Neural progenitor cell (in vitro differentiated cells): ENCODE measurements around the gene GBP3. TPM values are rescaled to one million over a fixed set of nuclear protein-coding genes. Genes with fewer than 3 reads are reported as not detected.
A peak's percentile ranks its signal among the peaks of the same experiment; 100 is the strongest.
"Not testable (repeated sequence)": the region's sequence is repeated elsewhere in the genome, so short reads cannot be mapped to it uniquely, and the experiment has no call there.

ENCODE experiments used
- DNase-seq: peaks from one replicate; pipeline ENCODE4 v3.0.0-alpha.2; 2016; ENCODE audit warnings: low spot score
- H2AFZ ChIP-seq: fragments of 200-600 bp; sonication (generic); replicated peaks from 2 replicates; pipeline ENCODE4 v1.6.1; 2016; ENCODE audit warnings: antibody characterized with exemption
- H3F3A ChIP-seq: fragments of 200-600 bp; sonication (generic); 2 replicates; pipeline ENCODE4 v1.6.1; 2016; ENCODE audit warnings: antibody characterized with exemption, low read depth
- H3K27ac ChIP-seq: fragments of 200-600 bp; sonication (generic); 2 replicates; pipeline ENCODE4 v1.5.1; 2016; ENCODE audit warnings: mild to moderate bottlenecking
- H3K27me3 ChIP-seq: fragments of 200-600 bp; sonication (generic); 2 replicates; pipeline ENCODE4 v1.6.1; 2016; ENCODE audit warnings: mild to moderate bottlenecking, moderate library complexity
- H3K36me3 ChIP-seq: fragments of 200-600 bp; sonication (generic); 2 replicates; pipeline ENCODE4 v1.5.1; 2016
- H3K4me1 ChIP-seq: fragments of 200-600 bp; sonication (generic); 2 replicates; pipeline ENCODE4 v1.6.1; 2016; ENCODE audit warnings: mixed run types
- H3K4me2 ChIP-seq: fragments of 200-600 bp; sonication (generic); 2 replicates; pipeline ENCODE4 v1.6.1; 2016
- H3K4me3 ChIP-seq: fragments of 200-600 bp; sonication (generic); 2 replicates; pipeline ENCODE4 v1.5.1; 2016
- H3K79me2 ChIP-seq: fragments of 200-600 bp; sonication (generic); 2 replicates; pipeline ENCODE4 v1.6.1; 2016; ENCODE audit warnings: low read depth
- H3K9ac ChIP-seq: fragments of 200-600 bp; sonication (generic); 2 replicates; pipeline ENCODE4 v1.6.1; 2016
- H3K9me3 ChIP-seq: fragments of 200-600 bp; sonication (generic); 2 replicates; pipeline ENCODE4 v1.5.1; 2016; ENCODE audit warnings: low read depth
- H4K20me1 ChIP-seq: fragments of 200-600 bp; sonication (generic); 2 replicates; pipeline ENCODE4 v1.6.1; 2016; ENCODE audit warnings: low read depth
- H3K27ac Mint-ChIP-seq: 3 replicates; pipeline ENCODE4 v1.8.0; 2021; ENCODE audit warnings: mixed read lengths
- H3K27me3 Mint-ChIP-seq: 2 replicates; pipeline ENCODE4 v1.8.0; 2022; ENCODE audit warnings: low read depth, mild to moderate bottlenecking, inconsistent platforms, moderate library complexity, mixed read lengths; ENCODE audit not compliant: insufficient read depth
- H3K36me3 Mint-ChIP-seq: 3 replicates; pipeline ENCODE4 v1.8.0; 2021; ENCODE audit warnings: mixed read lengths
- H3K4me1 Mint-ChIP-seq: 3 replicates; pipeline ENCODE4 v1.8.0; 2021; ENCODE audit warnings: mixed read lengths
- H3K4me3 Mint-ChIP-seq: 3 replicates; pipeline ENCODE4 v1.8.0; 2021; ENCODE audit warnings: mild to moderate bottlenecking, moderate library complexity, mixed read lengths
- H3K9me3 Mint-ChIP-seq: 3 replicates; pipeline ENCODE4 v1.8.0; 2020; ENCODE audit warnings: mixed read lengths
- EZH2 ChIP-seq: fragments of 200-600 bp; sonication (generic); IDR thresholded peaks from 2 replicates; pipeline ENCODE4 v1.6.1; 2017; ENCODE audit warnings: antibody characterized with exemption, mild to moderate bottlenecking, moderate library complexity
- EZH2phosphoT487 ChIP-seq: fragments of 200-600 bp; sonication (generic); IDR thresholded peaks from 2 replicates; pipeline ENCODE4 v1.6.1; 2017; ENCODE audit warnings: antibody characterized with exemption
- total RNA-seq: library from RNA; depleted of rRNA; stranded (reverse); fragments of >200 nt; gene quantifications from 2 replicates; pipeline ENCODE4 v1.2.3, GENCODE V29; 2015; ENCODE audit warnings: low replicate concordance
- TF ChIP-seq, protein P1 (sequence below): fragments of 200-600 bp; sonication (generic); IDR thresholded peaks from 2 replicates; pipeline ENCODE4 v1.5.1; 2017; ENCODE audit warnings: antibody characterized with exemption, mild to moderate bottlenecking

GBP3 gene
- total RNA-seq, 1 donor from 2014 or later: not detected

DNA sequence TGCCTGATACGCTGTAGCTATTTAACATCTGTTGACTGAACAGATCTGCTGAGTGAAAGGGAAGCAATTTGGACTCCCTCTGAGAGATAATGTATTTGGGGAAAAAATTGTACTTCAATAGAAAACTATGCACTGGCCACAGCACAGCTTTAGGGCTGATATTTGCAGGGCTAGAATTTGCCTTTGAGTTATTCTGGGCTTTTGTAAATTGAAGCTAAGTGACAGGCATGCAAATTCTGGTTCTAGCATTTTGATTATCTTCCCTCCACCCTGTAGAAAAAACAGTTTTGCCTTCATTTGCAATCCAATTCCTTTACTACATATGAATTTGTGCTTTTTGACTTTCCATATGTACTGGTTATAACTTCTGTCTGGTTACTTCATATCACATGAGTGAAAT lies 38.1 kb downstream of the GBP3 start:
- H3K4me3 Mint-ChIP-seq: no peak overlapping the region

DNA sequence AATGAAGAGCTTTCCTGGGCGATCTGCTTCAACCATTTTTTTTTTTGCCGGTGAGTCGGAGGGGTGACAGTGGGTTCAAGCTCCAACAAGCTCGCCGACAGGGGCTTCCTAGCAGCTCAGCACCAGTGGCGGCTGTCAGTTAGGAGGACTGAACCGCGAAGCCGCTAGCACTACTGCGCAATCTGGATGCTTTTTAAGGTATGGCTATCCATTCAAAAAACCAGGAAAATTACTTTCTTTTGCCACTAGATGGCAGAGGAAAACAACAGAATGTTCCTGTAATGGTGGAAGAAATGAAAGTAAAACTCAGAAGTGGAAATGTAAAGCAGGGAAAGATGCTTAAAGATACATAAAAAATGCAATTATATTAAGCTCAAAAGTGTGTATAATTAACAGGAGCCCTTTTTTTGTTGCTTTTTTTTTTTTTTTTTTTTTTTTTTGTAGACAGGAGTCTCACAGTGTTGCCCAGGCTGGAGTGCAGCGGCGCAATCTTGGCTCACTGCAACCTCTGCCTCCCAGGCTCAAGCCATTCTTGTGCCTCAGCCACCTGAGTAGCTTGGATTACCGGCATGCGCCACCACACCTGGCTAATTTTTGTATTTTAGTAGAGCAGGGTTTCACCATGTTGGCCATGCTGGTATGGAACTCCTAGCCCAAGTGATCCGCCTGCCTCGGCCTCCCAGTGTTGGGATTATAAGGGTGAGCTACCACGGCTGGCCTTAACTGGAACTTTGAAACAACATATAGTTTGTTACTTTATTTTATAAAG lies 38.7 kb downstream of the GBP3 start:
- H3K4me3 Mint-ChIP-seq: no peak overlapping the region
- Histone ChIP-seq H3K36me3 (peaks cover 7% of the 10 kb centered on the region), H3K27ac (no peak overlapping the region), H3K4me3 (no peak overlapping the region), H3K79me2 (peaks cover 100% of the 10 kb centered on the region), H3K9ac (no peak overlapping the region), H4K20me1 (peaks cover 38% of the 10 kb centered on the region), H3K27me3 (no peaks in the 10 kb centered on the region), H2AFZ (no peak overlapping the region), H3K4me2 (no peak overlapping the region), H3K4me1 (no peaks in the 10 kb centered on the region), H3F3A (no peaks in the 10 kb centered on the region), H3K9me3 (no peaks in the 10 kb centered on the region)
- peaks cover 80% of the 10 kb centered on the region for H3K36me3 Mint-ChIP-seq
- TF ChIP-seq, protein P1, sequence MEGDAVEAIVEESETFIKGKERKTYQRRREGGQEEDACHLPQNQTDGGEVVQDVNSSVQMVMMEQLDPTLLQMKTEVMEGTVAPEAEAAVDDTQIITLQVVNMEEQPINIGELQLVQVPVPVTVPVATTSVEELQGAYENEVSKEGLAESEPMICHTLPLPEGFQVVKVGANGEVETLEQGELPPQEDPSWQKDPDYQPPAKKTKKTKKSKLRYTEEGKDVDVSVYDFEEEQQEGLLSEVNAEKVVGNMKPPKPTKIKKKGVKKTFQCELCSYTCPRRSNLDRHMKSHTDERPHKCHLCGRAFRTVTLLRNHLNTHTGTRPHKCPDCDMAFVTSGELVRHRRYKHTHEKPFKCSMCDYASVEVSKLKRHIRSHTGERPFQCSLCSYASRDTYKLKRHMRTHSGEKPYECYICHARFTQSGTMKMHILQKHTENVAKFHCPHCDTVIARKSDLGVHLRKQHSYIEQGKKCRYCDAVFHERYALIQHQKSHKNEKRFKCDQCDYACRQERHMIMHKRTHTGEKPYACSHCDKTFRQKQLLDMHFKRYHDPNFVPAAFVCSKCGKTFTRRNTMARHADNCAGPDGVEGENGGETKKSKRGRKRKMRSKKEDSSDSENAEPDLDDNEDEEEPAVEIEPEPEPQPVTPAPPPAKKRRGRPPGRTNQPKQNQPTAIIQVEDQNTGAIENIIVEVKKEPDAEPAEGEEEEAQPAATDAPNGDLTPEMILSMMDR: peak; percentile 65
- no peak for TF ChIP-seq EZH2phosphoT487
- no peak for TF ChIP-seq EZH2
- no peaks in the 10 kb centered on the region for H3K4me1 Mint-ChIP-seq
- DNase-seq: peak; percentile 48
- H3K9me3 Mint-ChIP-seq: peaks cover 43% of the 10 kb centered on the region
- peaks cover 2% of the 10 kb centered on the region for H3K27me3 Mint-ChIP-seq
- H3K27ac Mint-ChIP-seq: no peak overlapping the region

More for the DNA sequence above, 38.1 kb downstream of the GBP3 start:
- Histone ChIP-seq H3K4me2 (no peak overlapping the region), H3K27ac (no peak overlapping the region), H3K4me1 (no peaks in the 10 kb centered on the region), H3K36me3 (peaks cover 7% of the 10 kb centered on the region), H3K9ac (no peak overlapping the region), H3K79me2 (peaks cover 100% of the 10 kb centered on the region), H3K9me3 (no peaks in the 10 kb centered on the region), H4K20me1 (peaks cover 41% of the 10 kb centered on the region), H2AFZ (no peak overlapping the region), H3K27me3 (no peaks in the 10 kb centered on the region), H3F3A (no peaks in the 10 kb centered on the region), H3K4me3 (no peak overlapping the region)
- Mint-ChIP-seq H3K4me1 (no peaks in the 10 kb centered on the region), H3K27me3 (peaks cover 2% of the 10 kb centered on the region), H3K36me3 (peaks cover 81% of the 10 kb centered on the region), H3K9me3 (peaks cover 48% of the 10 kb centered on the region), H3K27ac (no peak overlapping the region)
- no peak for DNase-seq
- TF ChIP-seq EZH2: no peak
- TF ChIP-seq, protein P1: no peak
- no peak for TF ChIP-seq EZH2phosphoT487

DNA sequence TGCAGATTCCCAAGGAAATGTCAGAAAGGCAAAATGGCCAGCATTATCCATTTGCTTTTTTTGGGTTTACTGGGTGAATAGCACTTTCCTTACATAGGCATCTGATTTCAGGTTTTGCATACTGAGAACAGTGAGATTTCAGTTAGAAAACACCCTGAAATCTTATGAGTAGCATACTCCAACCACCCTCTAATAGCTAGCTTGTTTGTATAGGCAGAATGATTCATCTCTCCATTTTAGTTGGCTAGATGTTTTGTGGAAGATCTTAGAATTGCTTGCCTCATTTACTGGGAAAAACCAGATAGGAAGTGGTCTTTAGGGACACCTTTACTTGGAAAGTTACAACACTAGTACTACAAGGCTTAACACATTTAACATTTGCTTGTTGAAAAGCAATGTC lies 40.6 kb downstream of the GBP3 start:
- Histone ChIP-seq H3K4me2 (no peak overlapping the region), H2AFZ (no peak overlapping the region), H3K4me1 (no peaks in the 10 kb centered on the region), H3K27me3 (no peaks in the 10 kb centered on the region), H3K79me2 (peaks cover 98% of the 10 kb centered on the region), H3K4me3 (no peak overlapping the region), H4K20me1 (peaks cover 31% of the 10 kb centered on the region), H3K27ac (no peak overlapping the region), H3F3A (no peaks in the 10 kb centered on the region), H3K9ac (no peak overlapping the region), H3K36me3 (no peaks in the 10 kb centered on the region), H3K9me3 (no peaks in the 10 kb centered on the region)
- Mint-ChIP-seq H3K27me3 (peaks cover 2% of the 10 kb centered on the region), H3K27ac (no peak overlapping the region), H3K4me1 (no peaks in the 10 kb centered on the region), H3K36me3 (peaks cover 76% of the 10 kb centered on the region), H3K4me3 (no peak overlapping the region), H3K9me3 (peaks cover 35% of the 10 kb centered on the region)
- DNase-seq: no peak
- TF ChIP-seq EZH2phosphoT487 (no peak), EZH2 (no peak)
- TF ChIP-seq, protein P1: no peak

DNA sequence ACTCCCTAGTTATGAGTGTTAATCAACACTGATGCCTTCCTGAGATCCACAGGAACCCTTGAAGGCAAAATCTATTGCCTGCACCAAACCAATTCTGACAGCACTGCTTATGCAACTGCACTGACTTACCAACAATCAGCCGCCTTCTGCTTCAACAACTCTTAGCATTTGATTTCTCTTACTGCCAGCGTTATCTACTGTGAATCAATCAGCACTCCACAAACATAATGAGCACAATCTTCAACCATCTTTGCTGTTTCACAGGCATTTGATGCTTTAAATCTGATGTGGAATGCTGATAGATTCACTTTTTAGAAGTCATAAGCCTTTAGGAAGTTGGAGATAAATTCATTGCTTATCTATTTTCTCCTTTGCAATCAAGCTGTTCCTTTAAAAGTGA lies 41.2 kb downstream of the GBP3 start:
- not testable (repeated sequence) for H3K27ac Mint-ChIP-seq, H2AFZ ChIP-seq, H3K27ac ChIP-seq, DNase-seq, H3F3A ChIP-seq, H3K4me3 Mint-ChIP-seq, H3K4me1 ChIP-seq, H3K4me3 ChIP-seq, H3K36me3 ChIP-seq, H3K9ac ChIP-seq, H3K27me3 ChIP-seq, H3K4me1 Mint-ChIP-seq, H3K4me2 ChIP-seq, H3K27me3 Mint-ChIP-seq, H3K9me3 ChIP-seq
- Mint-ChIP-seq H3K36me3 (peaks cover 71% of the 10 kb centered on the region), H3K9me3 (peaks cover 33% of the 10 kb centered on the region)
- peaks cover 25% of the 10 kb centered on the region for H4K20me1 ChIP-seq
- peaks cover 97% of the 10 kb centered on the region for H3K79me2 ChIP-seq
